ENCODE measurements around the gene MB21D2.

Gene MB21D2

GRCh38 chr3:192957441-192958021 lies 39.9 kb upstream of the MB21D2 start:
- Histone ChIP-seq H3K4me1 (ENCODE audit: control insufficient read depth, insufficient read depth, low read length) (no peaks in the 10 kb centered on the region), H3K4me3 (ENCODE audit: low read depth, low read length) (no peak overlapping the region), H3K9me3 (ENCODE audit: control insufficient read depth, insufficient read depth, low read depth, low read length) (no peaks in the 10 kb centered on the region), H3K36me3 (ENCODE audit: control insufficient read depth in 2 of 2, insufficient read depth in 1 of 2, low read length in 2 of 2) (no peaks in the 10 kb centered on the region), H3K27ac (ENCODE audit: extremely low read depth, low read depth, low read length) (no peak overlapping the region)
- POLR2A ChIA-PET, result no interaction called here
- CTCF ChIA-PET, result interaction anchor here (0.6 kb wide), 1 partner anchor 20 kb away, joined by 3 read pairs; no protein-coding TSS in a partner anchor
- TF ChIP-seq ZNF416 (tag by site-specific recombination; IDR thresholded peaks at IDR 0.05) (no peak), REST (tag by site-specific recombination; IDR thresholded peaks at IDR 0.05) (0 out of 2 replicates have a peak, but pooled peaks have one; percentile 12)

- no peaks in the 10 kb centered on the region for H3K4me1 ChIP-seq (ENCODE audit: control insufficient read depth, insufficient read depth, low read length)
- TF ChIP-seq ZNF670 (tag by site-specific recombination; IDR thresholded peaks at IDR 0.05; ENCODE audit: low read depth) (no peak), ZNF639 (tag by site-specific recombination; IDR thresholded peaks at IDR 0.05) (no peak), ZNF114 (tag by site-specific recombination; IDR thresholded peaks at IDR 0.05) (no peak), ZNF654 (tag by site-specific recombination; IDR thresholded peaks at IDR 0.05; ENCODE audit: low read depth) (no peak)
- H3K4me3 ChIP-seq (ENCODE audit: low read depth, low read length), result no peak overlapping the region
- no peaks in the 10 kb centered on the region for H3K36me3 ChIP-seq (ENCODE audit: control insufficient read depth in 2 of 2, insufficient read depth in 1 of 2, low read length in 2 of 2)
- no peak overlapping the region for H3K27ac ChIP-seq (ENCODE audit: extremely low read depth, low read depth, low read length)
- POLR2A ChIA-PET, result no interaction called here
- CTCF ChIA-PET, result interaction anchor here (0.8 kb wide), 1 partner anchor 46 kb away, joined by 3 read pairs; no protein-coding TSS in a partner anchor
- no peaks in the 10 kb centered on the region for H3K9me3 ChIP-seq (ENCODE audit: control insufficient read depth, insufficient read depth, low read depth, low read length)
These were observed 36.3 kb upstream of the MB21D2 start for GRCh38 chr3:192953926-192954325.

GRCh38 chr3:192947421-192947820 lies 29.8 kb upstream of the MB21D2 start:
- CTCF ChIA-PET, result interaction anchor here (0.5 kb wide), 1 partner anchor 158 kb away, joined by 6 read pairs; no protein-coding TSS in a partner anchor
- no peak for TF ChIP-seq ZNF433 (tag by site-specific recombination; IDR thresholded peaks at IDR 0.05; ENCODE audit: low read depth)
- no peak for TF ChIP-seq ZBTB7A (tag by site-specific recombination; IDR thresholded peaks at IDR 0.05; ENCODE audit: low read depth)
- TF ChIP-seq ZNF837 (tag by site-specific recombination; IDR thresholded peaks at IDR 0.05), result no peak
- no peak for TF ChIP-seq ZNF362 (tag by site-specific recombination; IDR thresholded peaks at IDR 0.05)
- TF ChIP-seq ZNF26 (tag by site-specific recombination; IDR thresholded peaks at IDR 0.05), result no peak
- TF ChIP-seq ZNF792 (tag by site-specific recombination; IDR thresholded peaks at IDR 0.05), result no peak
- no peak for TF ChIP-seq ZNF416 (tag by site-specific recombination; IDR thresholded peaks at IDR 0.05)
- no peak for TF ChIP-seq ZNF501 (tag by site-specific recombination; IDR thresholded peaks at IDR 0.05)
- TF ChIP-seq PBX3 (CRISPR knock-in tag; IDR thresholded peaks at IDR 0.05), result no peak
- no peak for TF ChIP-seq HOXD13 (CRISPR knock-in tag; IDR thresholded peaks at IDR 0.05; ENCODE audit: borderline replicate concordance)
- no peak for TF ChIP-seq YY1 (tag by site-specific recombination; IDR thresholded peaks at IDR 0.05)
- no peak for TF ChIP-seq ZNF639 (tag by site-specific recombination; IDR thresholded peaks at IDR 0.05)
- no peak for TF ChIP-seq HOXA7 (CRISPR knock-in tag; IDR thresholded peaks at IDR 0.05; ENCODE audit: borderline replicate concordance)
- TF ChIP-seq ZNF248 (tag by site-specific recombination; IDR thresholded peaks at IDR 0.05), result no peak
- 0 out of 2 replicates have a peak, but pooled peaks cover 3% of the 10 kb centered on the region for H3K4me1 ChIP-seq (ENCODE audit: control insufficient read depth, insufficient read depth, low read length)
- POLR2A ChIA-PET, result no interaction called here
- no peak overlapping the region for H3K4me3 ChIP-seq (ENCODE audit: low read depth, low read length)
- H3K36me3 ChIP-seq (ENCODE audit: control insufficient read depth in 2 of 2, insufficient read depth in 1 of 2, low read length in 2 of 2), result no peaks in the 10 kb centered on the region
- H3K9me3 ChIP-seq (ENCODE audit: control insufficient read depth, insufficient read depth, low read depth, low read length), result no peaks in the 10 kb centered on the region
- no peak overlapping the region for H3K27ac ChIP-seq (ENCODE audit: extremely low read depth, low read depth, low read length)

Data from HEK293 (cell line).